ENCODE measurements around the gene GABRP. TPM values are rescaled to one million over a fixed set of nuclear protein-coding genes. Genes with fewer than 3 reads are reported as not detected.

GABRP gene
- total and polyA plus RNA-seq, 2 donors from 2014 or later, result 3.4 to 33.1 TPM

GRCh38 chr5:170747851-170748250, 35.7 kb upstream of the GABRP start:
- Histone ChIP-seq H3K9ac (ENCODE audit: low read length in 3 of 3) (no peak overlapping the region), H3K36me3 (ENCODE audit: control insufficient read depth in 2 of 3, insufficient read depth in 3 of 3, low read length in 3 of 3) (no peaks in the 10 kb centered on the region), H3K4me1 (ENCODE audit: control insufficient read depth in 2 of 3, insufficient read depth in 2 of 3, low read depth in 1 of 3, low read length in 3 of 3) (peaks cover 0 to 26% (median 19%) of the 10 kb centered on the region in 3 donors), H3K27ac (ENCODE audit: low read depth in 2 of 2, low read length in 2 of 2) (no peak overlapping the region), H3K4me3 (ENCODE audit: low read length in 3 of 3) (no peak overlapping the region), H3K9me3 (ENCODE audit: control insufficient read depth in 2 of 3, insufficient read depth in 1 of 3, low read length in 3 of 3) (no peaks in the 10 kb centered on the region), H3K27me3 (ENCODE audit: control insufficient read depth, insufficient read depth, low read length) (no peaks in the 10 kb centered on the region)
- intact Hi-C loops (cut with DNase I), result no loop called here
- DNase-seq, result no peak
- no peak for FAIRE-seq
- peak; percentile 20 for TF ChIP-seq CTCF (IDR thresholded peaks at IDR 0.05; ENCODE audit: borderline replicate concordance, extremely low read depth, insufficient read depth)

- intact Hi-C loops (cut with DNase I), result no loop called here
Observed at GRCh38 chr5:170748951-170749471, 34.5 kb upstream of the GABRP start.

GRCh38 chr5:170749911-170750431, 33.6 kb upstream of the GABRP start:
- FAIRE-seq (no peak), DNase-seq (no peak)
- Histone ChIP-seq H3K27ac (ENCODE audit: low read depth in 2 of 2, low read length in 2 of 2) (peak overlapping the region in 1 of 2 donors; percentile 13), H3K36me3 (ENCODE audit: control insufficient read depth in 2 of 3, insufficient read depth in 3 of 3, low read length in 3 of 3) (no peaks in the 10 kb centered on the region), H3K4me3 (ENCODE audit: low read length in 3 of 3) (no peak overlapping the region), H3K4me1 (ENCODE audit: control insufficient read depth in 2 of 3, insufficient read depth in 2 of 3, low read depth in 1 of 3, low read length in 3 of 3) (peaks cover 0 to 23% (median 23%) of the 10 kb centered on the region in 3 donors), H3K27me3 (ENCODE audit: control insufficient read depth, insufficient read depth, low read length) (no peaks in the 10 kb centered on the region), H3K9me3 (ENCODE audit: control insufficient read depth in 2 of 3, insufficient read depth in 1 of 3, low read length in 3 of 3) (no peaks in the 10 kb centered on the region), H3K9ac (ENCODE audit: low read length in 3 of 3) (no peak overlapping the region)
- intact Hi-C loops (cut with DNase I), result no loop called here
- no peak for TF ChIP-seq CTCF (IDR thresholded peaks at IDR 0.05; ENCODE audit: borderline replicate concordance, extremely low read depth, insufficient read depth)

More at GRCh38 chr5:170748951-170749471, 34.5 kb upstream of the GABRP start:
- Histone ChIP-seq H3K4me1 (ENCODE audit: control insufficient read depth in 2 of 3, insufficient read depth in 2 of 3, low read depth in 1 of 3, low read length in 3 of 3) (peaks cover 0 to 26% (median 22%) of the 10 kb centered on the region in 3 donors), H3K9ac (ENCODE audit: low read length in 3 of 3) (no peak overlapping the region), H3K9me3 (ENCODE audit: control insufficient read depth in 2 of 3, insufficient read depth in 1 of 3, low read length in 3 of 3) (no peaks in the 10 kb centered on the region), H3K4me3 (ENCODE audit: low read length in 3 of 3) (no peak overlapping the region), H3K36me3 (ENCODE audit: control insufficient read depth in 2 of 3, insufficient read depth in 3 of 3, low read length in 3 of 3) (no peaks in the 10 kb centered on the region), H3K27ac (ENCODE audit: low read depth in 2 of 2, low read length in 2 of 2) (peak overlapping the region in 1 of 2 donors; percentile 9), H3K27me3 (ENCODE audit: control insufficient read depth, insufficient read depth, low read length) (no peaks in the 10 kb centered on the region)
- FAIRE-seq (no peak), DNase-seq (no peak)
- no peak for TF ChIP-seq CTCF (IDR thresholded peaks at IDR 0.05; ENCODE audit: borderline replicate concordance, extremely low read depth, insufficient read depth)

All from kidney (tissue), 14 donors.